Gastrocnemius medialis (tissue), 4 donors: ENCODE data around the gene UGT1A3. TPM values are rescaled to one million over a fixed set of nuclear protein-coding genes. Genes with fewer than 3 reads are reported as not detected.
"Not testable (repeated sequence)": the region's sequence is repeated elsewhere in the genome, so short reads cannot be mapped to it uniquely, and the experiment has no call there.

Source experiments
- ATAC-seq, 2 donors: fragments of 150-250 bp; one replicate each; pipeline ENCODE4 v1.9.1; 2016
- DNase-seq, 2 donors: peaks; one replicate each; pipeline ENCODE4 v3.0.0-alpha.2; 2019
- H3K27ac ChIP-seq, 4 donors: fragments of 200-600 bp; sonication (generic); 1 replicate in 1 of 4; 2 replicates in 3 of 4; pipeline ENCODE4 v1.5.1; 2016 to 2018; ENCODE audit warnings: mild to moderate bottlenecking in 2 of 4, moderate library complexity in 1 of 4
- H3K27me3 ChIP-seq, 3 donors: fragments of 200-600 bp; sonication (generic) in 2 of 3; 1 replicate in 1 of 3; 2 replicates in 2 of 3; pipeline versions ENCODE4 v1.5.1 to v1.6.0; 2016 to 2019; ENCODE audit warnings: mild to moderate bottlenecking in 1 of 3, moderate library complexity in 1 of 3
- H3K36me3 ChIP-seq, 2 donors: fragments of 200-600 bp; sonication (generic) in 1 of 2; one replicate each; pipeline ENCODE4 v1.5.1; 2017 to 2018
- H3K4me1 ChIP-seq, 2 donors: fragments of 200-600 bp; sonication (generic) in 1 of 2; one replicate each; pipeline ENCODE4 v1.5.1; 2016 to 2017; ENCODE audit warnings: mild to moderate bottlenecking in 2 of 2
- H3K4me3 ChIP-seq, 4 donors: fragments of 200-600 bp; sonication (generic) in 3 of 4; 1 replicate in 1 of 4; 2 replicates in 3 of 4; pipeline ENCODE4 v1.5.1; 2016 to 2019; ENCODE audit warnings: mild to moderate bottlenecking in 2 of 4
- H3K9me3 ChIP-seq, 3 donors: fragments of 200-600 bp; sonication (generic) in 2 of 3; 1 replicate in 1 of 3; 2 replicates in 2 of 3; pipeline ENCODE4 v1.5.1; 2016 to 2019
- CTCF ChIP-seq, 5 experiments: fragments of 450-650 bp in 3 of 5; fragments of 200-600 bp in 2 of 5; sonication (generic) in 2 of 5; IDR thresholded peaks in 4 of 5; conservative IDR thresholded peaks in 1 of 5; 1 replicate in 4 of 5; 2 replicates in 1 of 5; pipeline ENCODE4 v1.5.1; 2016 to 2019; ENCODE audit warnings: antibody characterized with exemption in 5 of 5, mild to moderate bottlenecking in 3 of 5, moderate library complexity in 3 of 5
- POLR2A ChIP-seq, 2 donors: fragments of 450-650 bp; IDR thresholded peaks; one replicate each; pipeline ENCODE4 v1.6.1; 2017; ENCODE audit warnings: antibody characterized with exemption in 2 of 2, mild to moderate bottlenecking in 2 of 2, moderate library complexity in 2 of 2
- in situ Hi-C, 4 donors: fragments of 200-750 bp; cut with MboI; loops; one replicate each; pipeline versions ENCODE4 v1.15.0 to v1.8.0; 2017; ENCODE audit warnings: low sequenced_read_pairs in 4 of 4
- intact Hi-C: fragments of 100-400 bp; cut with DNase I; formaldehyde crosslinking; loops from one replicate; pipeline ENCODE4 v1.15.1; 2023; ENCODE audit warnings: low total_unique reads
- total RNA-seq, 4 donors: library from RNA; depleted of rRNA; stranded (reverse); fragments of >200 nt; gene quantifications; one replicate each; pipeline versions ENCODE4 v1.1.0 to v1.2.3, GENCODE V29; 2016

The UGT1A3 gene
- total RNA-seq, 4 donors from 2014 or later = 0.16 TPM; not detected in 3

- Histone ChIP-seq H3K36me3 (no peaks in the 10 kb centered on the region), H3K27me3 (no peaks in the 10 kb centered on the region), H3K4me1 (no peaks in the 10 kb centered on the region), H3K9me3 (no peaks in the 10 kb centered on the region), H3K4me3 (no peak overlapping the region), H3K27ac (no peak overlapping the region)
- intact Hi-C loops (no loop called here), in situ Hi-C loops (no loop called here)
- ATAC-seq (no peak), DNase-seq (no peak)
- TF ChIP-seq CTCF (IDR thresholded peaks at IDR 0.05 in 4 of 5, conservative IDR thresholded peaks at IDR 0.05 in 1 of 5) = no peak
- TF ChIP-seq POLR2A (IDR thresholded peaks at IDR 0.05) = no peak
Measured at GRCh38 chr2:233746475-233747282, 17.8 kb downstream of the UGT1A3 start.

GRCh38 chr2:233747283-233747544, 18.4 kb downstream of the UGT1A3 start:
- no peaks in the 10 kb centered on the region for H3K27me3 ChIP-seq
- H3K36me3 ChIP-seq = no peaks in the 10 kb centered on the region
- no peaks in the 10 kb centered on the region for H3K4me1 ChIP-seq
- TF ChIP-seq CTCF (IDR thresholded peaks at IDR 0.05 in 4 of 5, conservative IDR thresholded peaks at IDR 0.05 in 1 of 5) (no peak), POLR2A (IDR thresholded peaks at IDR 0.05) (no peak)
- DNase-seq = no peak
- in situ Hi-C loops = no loop called here
- H3K9me3 ChIP-seq = no peaks in the 10 kb centered on the region
- ATAC-seq = no peak
- no peak overlapping the region for H3K27ac ChIP-seq
- no peak overlapping the region for H3K4me3 ChIP-seq
- intact Hi-C loops = no loop called here

GRCh38 chr2:233750689-233751088, 21.8 kb downstream of the UGT1A3 start:
- ATAC-seq, intact Hi-C loops, H3K27ac ChIP-seq, H3K27me3 ChIP-seq, in situ Hi-C loops, H3K4me3 ChIP-seq, DNase-seq, H3K36me3 ChIP-seq, H3K9me3 ChIP-seq, H3K4me1 ChIP-seq: not testable (repeated sequence)

- H3K9me3 ChIP-seq, in situ Hi-C loops, H3K4me3 ChIP-seq, H3K4me1 ChIP-seq, H3K27me3 ChIP-seq, DNase-seq, H3K36me3 ChIP-seq, intact Hi-C loops, H3K27ac ChIP-seq, ATAC-seq: not testable (repeated sequence)
Measured at GRCh38 chr2:233751212-233752009, 22.6 kb downstream of the UGT1A3 start.

GRCh38 chr2:233754872-233755611, 26.2 kb downstream of the UGT1A3 start:
- no peak overlapping the region for H3K27ac ChIP-seq
- H3K9me3 ChIP-seq = no peaks in the 10 kb centered on the region
- H3K27me3 ChIP-seq = no peaks in the 10 kb centered on the region
- no peaks in the 10 kb centered on the region for H3K4me1 ChIP-seq
- in situ Hi-C loops = no loop called here
- no peak for DNase-seq
- intact Hi-C loops = no loop called here
- no peaks in the 10 kb centered on the region for H3K36me3 ChIP-seq
- no peak for TF ChIP-seq CTCF (IDR thresholded peaks at IDR 0.05 in 4 of 5, conservative IDR thresholded peaks at IDR 0.05 in 1 of 5)
- no peak for TF ChIP-seq POLR2A (IDR thresholded peaks at IDR 0.05)
- ATAC-seq = no peak
- no peak overlapping the region for H3K4me3 ChIP-seq
